Pancreas (tissue), 10 donors: ENCODE results near the gene FNDC8. TPM values are rescaled to one million over a fixed set of nuclear protein-coding genes. Genes with fewer than 3 reads are reported as not detected.

Source experiments
- ATAC-seq, 4 donors: fragments of 200-7000 bp; cut with Tn5 transposase; one replicate each; pipeline versions ENCODE4 v1.8.0 to v1.9.1; 2020; ENCODE audit warnings: mild to moderate bottlenecking in 4 of 4, moderate library complexity in 4 of 4
- DNase-seq, 6 donors: peaks; one replicate each; pipeline ENCODE4 v3.0.0-alpha.2; 2020
- FAIRE-seq: peaks from 2 replicates; lab custom pipeline; 2012; peaks lifted over from hg19 to GRCh38; lab: Jason Lieb, UNC
- H3K27ac ChIP-seq, 4 donors: fragments of 200-600 bp; sonication (generic); 1 replicate in 3 of 4; 2 replicates in 1 of 4; pipeline versions ENCODE4 v1.5.0 to v1.8.0; 2020
- H3K27me3 ChIP-seq, 4 donors: fragments of 200-600 bp; one replicate each; pipeline ENCODE4 v1.8.0; 2021
- H3K36me3 ChIP-seq, 3 donors: fragments of 200-600 bp; sonication (generic) in 1 of 3; one replicate each; pipeline versions ENCODE4 v1.5.0 to v1.8.0; 2020 to 2021
- H3K4me1 ChIP-seq, 3 donors: fragments of 200-600 bp; one replicate each; pipeline ENCODE4 v1.8.0; 2021
- H3K4me3 ChIP-seq, 4 donors: fragments of 200-600 bp; sonication (generic) in 2 of 4; one replicate each; pipeline versions ENCODE4 v1.5.0 to v1.8.0; 2020 to 2021
- H3K9me3 ChIP-seq, 4 donors: fragments of 200-600 bp; one replicate each; pipeline ENCODE4 v1.8.0; 2021
- WGBS, 2 donors: extraction: QIAGEN DNeasy Blood & Tissue Kit; methylation state at CpG; one replicate each; pipeline ENCODE4 v1.1.7; 2013; 5-methylcytosine and 5-hydroxymethylcytosine counted together
- intact Hi-C, 3 donors: fragments of 100-400 bp; cut with DNase I; formaldehyde crosslinking; loops; one replicate each; pipeline versions ENCODE4 v1.11.1 to v1.14.2; 2022
- polyA plus RNA-seq, 2 donors: library from polyadenylated mRNA; stranded (reverse); fragments of 200-250 nt; gene quantifications; one replicate each; pipeline ENCODE4 v1.2.3, GENCODE V29; 2013
- total RNA-seq, 6 donors: library from RNA; stranded (reverse); fragmentation: NEBNext Ultra II Directional in 4 of 6; extraction: Animal tissue kit (Norgen Biotek cat#: 25700) in 4 of 6; gene quantifications; one replicate each; pipeline versions ENCODE4 v1.2.1 to v1.2.4, GENCODE V29; 2021 to 2023
- TF ChIP-seq, protein P1 (sequence below), 4 donors: fragments of 200-600 bp; sonication (generic) in 3 of 4; IDR thresholded peaks; one replicate each; pipeline versions ENCODE4 v1.5.0 to v1.8.0; 2021; ENCODE audit warnings: antibody characterized with exemption in 4 of 4
- donor health status: healthy with polysubstance abuse.
- donor health status: DM: no; HTN: no; CAD: no; lungs with moderate emphysema.
- donor health status: DM: no; HTN: no; CAD: no.
- donor health status: control.
- donor health status: control.
- donor health status: Bipolar disorder and iron deficiency.
- donor health status: DM: yes; HTN: yes; CAD: no.
- donor health status: DM: no; HTN: no; CAD: no.
- donor health status: DM: no; HTN: no; CAD: no.
- donor health status: DM: yes; HTN: yes; CAD: no.

The FNDC8 gene
- total and polyA plus RNA-seq, 8 donors, result not detected

- H3K27ac ChIP-seq, result no peak overlapping the region
- H3K4me1 ChIP-seq, result no peaks in the 10 kb centered on the region
- H3K27me3 ChIP-seq, result no peaks in the 10 kb centered on the region
- DNase-seq, result no peak
- no peaks in the 10 kb centered on the region for H3K9me3 ChIP-seq
- H3K36me3 ChIP-seq, result no peaks in the 10 kb centered on the region
- TF ChIP-seq, protein P1, sequence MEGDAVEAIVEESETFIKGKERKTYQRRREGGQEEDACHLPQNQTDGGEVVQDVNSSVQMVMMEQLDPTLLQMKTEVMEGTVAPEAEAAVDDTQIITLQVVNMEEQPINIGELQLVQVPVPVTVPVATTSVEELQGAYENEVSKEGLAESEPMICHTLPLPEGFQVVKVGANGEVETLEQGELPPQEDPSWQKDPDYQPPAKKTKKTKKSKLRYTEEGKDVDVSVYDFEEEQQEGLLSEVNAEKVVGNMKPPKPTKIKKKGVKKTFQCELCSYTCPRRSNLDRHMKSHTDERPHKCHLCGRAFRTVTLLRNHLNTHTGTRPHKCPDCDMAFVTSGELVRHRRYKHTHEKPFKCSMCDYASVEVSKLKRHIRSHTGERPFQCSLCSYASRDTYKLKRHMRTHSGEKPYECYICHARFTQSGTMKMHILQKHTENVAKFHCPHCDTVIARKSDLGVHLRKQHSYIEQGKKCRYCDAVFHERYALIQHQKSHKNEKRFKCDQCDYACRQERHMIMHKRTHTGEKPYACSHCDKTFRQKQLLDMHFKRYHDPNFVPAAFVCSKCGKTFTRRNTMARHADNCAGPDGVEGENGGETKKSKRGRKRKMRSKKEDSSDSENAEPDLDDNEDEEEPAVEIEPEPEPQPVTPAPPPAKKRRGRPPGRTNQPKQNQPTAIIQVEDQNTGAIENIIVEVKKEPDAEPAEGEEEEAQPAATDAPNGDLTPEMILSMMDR (IDR thresholded peaks at IDR 0.05), result no peak
- no peak for FAIRE-seq
- WGBS, 2 donors, result 51 to 55% methylated on average over 13 of the region's 13 CpGs
- H3K4me3 ChIP-seq, result no peak overlapping the region
- no peak for ATAC-seq
- intact Hi-C loops, result no loop called here
These were observed 31.2 kb downstream of the FNDC8 start for GRCh38 chr17:35152421-35153140.

DNA sequence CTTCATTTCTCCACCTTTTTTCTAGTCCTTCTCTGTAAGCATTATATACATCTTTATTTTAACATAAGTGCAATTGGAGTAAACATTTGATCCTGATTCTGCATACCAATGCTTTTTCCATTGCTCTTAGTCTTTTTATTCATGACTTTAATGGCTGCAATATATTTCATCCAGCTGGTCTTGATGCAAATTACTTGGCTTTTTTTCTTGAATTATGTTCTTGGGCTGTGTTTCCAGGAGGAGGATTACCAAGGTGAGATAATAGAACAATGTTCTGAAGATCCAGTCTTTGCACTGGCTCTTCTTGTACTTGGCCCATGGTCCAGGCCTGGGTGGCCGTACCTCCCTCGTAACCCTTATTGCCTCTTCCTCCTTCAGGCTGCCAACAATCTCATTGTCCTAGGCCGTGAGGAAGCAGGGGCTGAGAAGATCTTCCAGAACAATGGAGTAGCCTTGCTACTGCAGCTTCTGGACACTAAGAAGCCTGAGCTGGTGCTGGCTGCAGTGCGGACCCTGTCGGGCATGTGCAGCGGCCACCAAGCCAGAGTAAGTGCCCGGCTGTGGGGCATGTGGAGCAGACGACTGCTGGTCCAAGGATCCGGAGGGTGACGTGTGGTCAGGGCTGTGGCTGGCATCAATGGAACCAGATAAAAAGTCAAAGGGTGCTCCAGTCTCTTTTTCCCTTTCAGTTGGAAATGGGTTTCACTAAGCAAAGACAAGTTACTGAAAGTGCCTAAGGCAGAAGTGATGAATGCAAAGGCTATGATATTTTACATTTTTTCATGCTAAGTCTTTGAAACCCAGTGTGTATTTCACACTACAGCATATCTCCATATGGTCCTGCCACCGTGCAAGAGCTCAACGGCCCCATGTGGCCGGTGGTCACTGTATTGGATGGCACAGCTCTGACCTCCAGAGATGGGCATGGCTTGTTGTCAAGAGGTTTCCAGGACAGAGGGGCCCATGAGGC lies 33.1 kb downstream of the FNDC8 start:
- WGBS, 2 donors, result 78% methylated on average over 13 of the region's 13 CpGs
- Histone ChIP-seq H3K9me3 (no peaks in the 10 kb centered on the region), H3K27me3 (no peaks in the 10 kb centered on the region), H3K4me3 (no peak overlapping the region), H3K4me1 (no peaks in the 10 kb centered on the region), H3K27ac (no peak overlapping the region), H3K36me3 (no peaks in the 10 kb centered on the region)
- FAIRE-seq (no peak), DNase-seq (peak in 1 of 6 donors; percentile 38), ATAC-seq (no peak)
- intact Hi-C loops, result no loop called here
- TF ChIP-seq, protein P1 (IDR thresholded peaks at IDR 0.05), result no peak

DNA sequence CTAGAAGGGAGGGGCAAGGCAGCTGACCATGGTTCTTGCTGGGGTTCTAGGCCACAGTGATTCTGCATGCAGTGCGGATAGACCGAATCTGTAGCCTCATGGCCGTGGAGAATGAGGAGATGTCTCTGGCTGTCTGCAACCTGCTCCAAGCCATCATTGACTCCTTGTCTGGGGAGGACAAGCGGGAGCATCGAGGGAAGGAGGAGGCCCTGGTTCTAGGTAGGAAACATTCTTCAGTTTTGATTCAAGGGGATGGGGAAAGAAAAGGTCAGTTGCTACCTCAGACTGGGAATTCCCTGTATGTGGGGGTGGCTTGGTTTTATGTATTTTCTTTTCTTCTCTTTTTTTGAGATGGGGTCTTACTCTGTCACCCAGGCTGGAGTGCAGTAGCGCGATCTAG lies 33.8 kb downstream of the FNDC8 start:
- intact Hi-C loops, result no loop called here
- 81 to 92% methylated on average over 7 of the region's 7 CpGs for WGBS, 2 donors

DNA sequence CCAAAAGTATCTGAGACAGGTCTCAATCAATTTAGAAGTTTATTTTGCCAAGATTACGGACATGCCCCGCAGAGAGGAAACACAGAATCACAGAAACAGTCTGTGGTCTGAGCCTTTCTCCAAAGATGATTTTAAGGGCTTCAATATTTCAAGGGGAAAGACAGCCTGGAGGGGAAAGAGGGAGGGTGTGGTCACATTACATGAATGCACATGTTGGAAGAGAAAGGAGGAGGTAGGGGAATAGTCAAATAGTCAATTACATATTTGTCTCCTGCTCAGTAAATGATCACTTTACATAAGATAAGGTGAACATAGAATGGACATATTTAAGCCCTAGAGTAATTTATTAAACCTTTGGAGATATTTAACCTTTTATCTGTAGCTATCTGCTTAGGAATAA lies 38.5 kb downstream of the FNDC8 start:
- intact Hi-C loops, result loop anchor here in 1 of 3 donors (10.0 kb wide), 1 partner anchor 375 kb away; the partner anchor contains the start of gene SLFN12L
- H3K4me1 ChIP-seq, result no peaks in the 10 kb centered on the region
- H3K4me3 ChIP-seq, result no peak overlapping the region
- DNase-seq (no peak), FAIRE-seq (no peak), ATAC-seq (no peak)
- no peak overlapping the region for H3K27ac ChIP-seq
- H3K27me3 ChIP-seq, result no peaks in the 10 kb centered on the region
- H3K9me3 ChIP-seq, result no peaks in the 10 kb centered on the region
- TF ChIP-seq, protein P1 (IDR thresholded peaks at IDR 0.05), result no peak
- H3K36me3 ChIP-seq, result no peaks in the 10 kb centered on the region
- 55 to 72% methylated on average over 2 of the region's 2 CpGs for WGBS, 2 donors

More for the DNA sequence above, 33.8 kb downstream of the FNDC8 start:
- Histone ChIP-seq H3K27me3 (no peaks in the 10 kb centered on the region), H3K9me3 (no peaks in the 10 kb centered on the region), H3K27ac (no peak overlapping the region), H3K36me3 (no peaks in the 10 kb centered on the region), H3K4me3 (no peak overlapping the region), H3K4me1 (no peaks in the 10 kb centered on the region)
- peak in 1 of 6 donors; percentile 14 for DNase-seq
- TF ChIP-seq, protein P1 (IDR thresholded peaks at IDR 0.05), result no peak
- FAIRE-seq, result no peak
- no peak for ATAC-seq
